ENCODE results near the gene RMI1.

- TF ChIP-seq POLR2A (IDR thresholded peaks at IDR 0.05), result no peak
- TF ChIP-seq CTCF (IDR thresholded peaks at IDR 0.05), result no peak
These were observed 48.6 kb upstream of the RMI1 start for GRCh38 chr9:83932011-83932410.

Data from heart left ventricle (tissue), 13 donors.